HG03066 (cell line): Measurements from ENCODE around the gene FLOT1.

Experiments
- ATAC-seq: cut with Tn5 transposase; IDR thresholded peaks from one replicate; pipeline ENCODE4 v1.9.1; 2021; ENCODE audit warnings: low read depth; ENCODE audit not compliant: unreplicated experiment

The FLOT1 gene

GRCh38 chr6:30705620-30706019 lies 36.9 kb downstream of the FLOT1 start:
- ATAC-seq: no peak

- no peak for ATAC-seq
Observed at GRCh38 chr6:30703821-30704220, 38.7 kb downstream of the FLOT1 start.

- ATAC-seq: no peak
Observed at GRCh38 chr6:30703011-30703410, 39.5 kb downstream of the FLOT1 start.

DNA sequence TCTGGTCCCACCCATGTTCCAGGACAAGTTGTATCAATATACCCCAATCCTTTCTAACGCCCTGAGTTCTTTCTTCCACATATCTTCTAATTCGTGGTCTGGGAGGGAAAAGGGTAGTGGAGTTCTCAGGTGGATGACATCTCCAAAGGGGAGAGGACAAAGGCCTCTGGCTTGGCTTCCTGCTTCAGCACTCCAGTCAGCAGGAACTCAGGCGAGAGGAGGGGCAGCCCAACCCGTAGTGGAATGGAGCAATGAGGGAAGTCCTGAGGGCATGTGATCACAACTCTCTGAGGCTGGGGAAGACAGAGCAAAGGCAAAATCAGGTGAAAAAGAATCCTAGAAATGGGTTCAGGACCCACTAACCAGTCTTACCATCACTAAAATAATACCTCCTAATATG lies 42.1 kb downstream of the FLOT1 start:
- no peak for ATAC-seq

GRCh38 chr6:30696432-30696831 lies 46.1 kb downstream of the FLOT1 start:
- no peak for ATAC-seq

GRCh38 chr6:30691208-30691847 lies 51.2 kb downstream of the FLOT1 start:
- ATAC-seq: no peak

DNA sequence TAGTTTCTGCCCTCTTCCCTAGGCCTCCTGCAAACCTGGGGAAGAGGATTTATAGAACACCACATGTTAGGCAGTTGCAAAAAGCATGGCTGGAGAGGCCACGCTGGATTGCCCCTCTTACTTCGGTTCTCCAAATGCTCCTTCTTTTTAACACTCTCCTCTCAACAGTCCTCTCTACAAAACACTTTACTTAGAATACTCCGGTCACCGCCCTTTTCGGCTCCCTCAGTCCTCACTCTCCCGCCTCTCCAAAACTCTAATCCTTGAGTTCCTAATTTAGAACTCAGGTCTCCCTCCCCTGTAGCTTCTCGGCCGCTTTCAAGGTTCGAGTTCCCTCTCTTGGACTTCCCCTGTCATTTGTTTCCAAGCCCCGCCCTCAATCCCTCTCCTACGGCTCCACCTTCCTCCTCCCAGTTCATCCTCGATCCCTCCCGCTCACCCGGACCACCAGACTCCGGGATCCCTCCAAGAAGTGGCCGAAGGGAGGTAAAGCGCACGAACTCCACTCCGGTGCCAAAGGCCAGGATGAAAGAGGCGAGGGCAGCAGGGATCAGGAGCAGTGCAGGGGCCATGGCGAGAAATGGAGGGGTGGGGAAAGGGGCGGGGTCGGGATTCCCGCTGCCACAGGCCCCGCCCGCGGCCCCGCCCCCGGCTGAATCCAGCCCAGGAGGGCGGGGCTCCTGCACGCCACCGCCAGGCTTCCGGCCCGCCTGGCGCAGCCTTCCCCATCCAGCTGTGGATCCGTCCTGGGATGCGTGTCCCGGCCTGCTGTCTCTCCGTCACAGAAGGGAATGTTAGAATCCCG lies 51.9 kb downstream of the FLOT1 start, which contains the start of gene NRM:
NRM (minus strand) TSS at position 582 of the 805 bp plus-strand sequence; CDS start at position 572, 10 bp downstream.
- ATAC-seq: no peak

- ATAC-seq: no peak
Observed at GRCh38 chr6:30689985-30690384, 52.5 kb downstream of the FLOT1 start.

DNA sequence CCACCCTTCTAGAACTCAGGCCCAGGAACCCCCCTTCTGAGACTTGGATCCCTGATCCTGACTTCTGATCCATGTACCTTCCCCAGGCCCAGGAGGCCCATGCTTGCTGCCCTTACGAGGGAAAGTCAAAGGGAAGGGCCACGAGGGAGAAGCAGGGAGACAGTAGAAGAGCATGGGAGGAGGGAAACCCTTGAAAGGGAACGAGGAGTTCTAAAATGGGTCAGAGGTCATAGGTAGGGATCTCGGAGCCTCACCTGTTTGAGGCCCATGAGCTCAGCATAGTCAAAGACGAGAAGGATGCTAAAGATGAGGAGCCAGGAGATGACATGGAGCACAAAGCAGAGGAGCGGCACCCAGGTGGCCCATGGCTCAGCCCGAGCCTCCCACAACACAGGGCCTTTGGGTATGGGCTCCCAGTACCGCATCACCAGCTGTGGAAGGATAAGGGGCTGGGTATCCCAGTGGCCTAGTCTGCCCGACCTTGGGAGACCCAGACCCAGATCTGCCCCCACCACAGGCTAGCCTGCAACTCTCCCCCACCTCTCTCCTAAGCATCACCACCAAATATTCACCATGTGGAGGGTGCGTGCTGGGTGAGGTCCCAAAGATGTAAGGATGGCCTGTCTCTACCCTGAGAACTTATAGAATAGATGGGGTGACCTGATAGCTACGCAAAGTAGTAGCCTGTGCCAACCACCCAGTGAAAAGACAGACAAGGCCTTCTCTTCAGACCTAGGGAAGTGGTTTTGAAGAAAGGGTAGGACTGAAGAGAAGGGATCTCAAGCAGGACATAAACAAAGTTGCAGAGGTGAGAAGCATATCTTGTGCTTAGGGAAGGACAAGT lies 53.2 kb downstream of the FLOT1 start:
- no peak for ATAC-seq

DNA sequence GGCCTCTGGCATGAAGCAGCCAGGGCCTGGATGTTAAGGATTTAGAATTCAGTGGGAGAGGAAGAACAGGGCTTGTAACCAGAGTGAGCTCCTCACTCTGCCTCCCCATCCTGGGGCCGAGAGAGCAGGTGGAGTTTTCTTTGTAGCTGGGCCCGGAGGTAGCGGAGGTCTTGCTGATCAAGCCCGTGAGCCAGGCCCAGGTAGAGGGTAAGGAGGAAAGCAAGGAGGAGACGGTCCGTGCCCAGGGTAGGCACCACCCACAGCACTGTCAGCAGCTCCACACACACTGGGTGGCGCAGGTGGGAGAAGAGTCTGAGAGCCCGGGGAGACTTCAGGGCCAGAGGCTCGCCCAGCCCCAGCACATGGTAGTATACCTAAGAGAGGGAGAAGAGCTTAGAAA lies 53.9 kb downstream of the FLOT1 start:
- ATAC-seq: no peak

DNA sequence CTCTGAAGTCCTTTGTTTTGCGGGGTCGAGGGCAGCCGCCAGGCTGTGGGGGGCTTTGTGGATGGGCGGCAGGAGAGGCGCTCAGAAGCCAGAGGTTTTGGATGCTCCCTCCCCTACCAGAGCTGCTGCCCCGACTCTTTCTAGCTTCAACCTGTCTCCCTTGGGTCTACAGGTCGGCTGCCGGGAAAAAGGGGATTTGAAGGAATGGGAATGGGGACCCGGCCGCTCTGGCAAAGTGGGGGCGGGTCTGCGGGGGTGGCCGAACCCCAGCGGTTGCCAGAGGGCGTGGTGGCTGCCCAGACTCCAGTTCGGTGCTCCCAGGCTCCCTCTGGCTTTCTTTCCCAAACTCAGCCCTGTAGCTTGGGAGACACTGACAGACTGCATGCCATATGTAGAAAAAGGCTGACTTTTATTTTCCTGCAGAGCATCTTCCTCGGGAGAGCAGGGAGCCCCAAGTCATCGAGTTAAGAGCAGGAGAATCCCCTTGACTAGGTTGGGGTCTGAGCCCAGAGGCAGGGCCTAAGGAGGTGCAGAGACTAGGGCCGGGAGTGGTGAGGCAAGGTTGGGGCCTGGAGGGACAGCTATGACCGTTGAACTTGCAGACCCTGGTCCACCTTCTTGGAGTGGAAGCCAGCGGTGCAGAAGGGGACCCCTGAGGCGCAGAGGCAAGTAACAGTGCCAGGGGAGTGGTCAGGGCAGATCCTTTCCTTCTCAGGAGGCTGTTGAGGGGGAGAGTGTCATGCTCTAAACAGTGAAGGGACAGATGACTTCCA lies 54.6 kb downstream of the FLOT1 start:
- no peak for ATAC-seq

DNA sequence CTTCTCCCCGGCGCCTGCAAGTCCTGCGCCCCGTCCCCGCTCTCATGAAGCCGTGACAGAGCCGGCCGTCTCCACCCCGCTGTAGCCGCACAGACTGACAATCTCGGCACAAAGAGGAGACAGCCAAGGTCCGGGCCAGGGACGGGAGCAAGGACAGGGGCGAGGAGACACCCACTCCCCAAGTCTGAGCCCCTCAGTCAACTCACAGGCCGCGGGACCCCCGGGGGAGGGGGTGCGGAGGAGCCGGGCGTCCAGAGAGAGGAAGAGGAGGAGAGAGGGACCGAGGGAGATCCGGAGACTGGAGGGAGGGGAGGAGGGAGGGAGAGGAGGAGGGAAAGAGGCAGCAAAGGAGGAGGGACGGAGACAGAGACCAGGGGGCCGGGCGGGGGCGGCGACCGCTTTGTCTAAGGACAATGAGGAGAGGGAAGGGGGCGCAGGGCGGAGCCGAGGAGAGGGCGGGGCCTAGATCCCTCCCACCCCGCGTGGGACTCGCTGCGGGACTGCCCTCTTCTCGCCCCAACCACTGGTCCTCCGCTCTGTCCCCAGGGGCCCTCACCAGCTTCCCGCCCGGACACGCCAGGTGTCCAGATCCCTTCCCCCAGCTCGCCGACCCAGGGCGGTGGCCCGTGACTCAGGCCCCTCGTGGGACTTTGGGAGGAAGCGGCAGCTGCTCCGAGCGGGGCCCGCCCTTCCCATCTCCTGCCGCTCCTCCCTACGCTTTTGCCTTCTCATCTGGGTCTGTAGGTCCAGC lies 55.4 kb downstream of the FLOT1 start:
- ATAC-seq: peak; percentile 51

- ATAC-seq: no peak
Observed at GRCh38 chr6:30686009-30686907, 56.2 kb downstream of the FLOT1 start, which contains the start of gene PPP1R18. TSS of gene PPP1R18 (minus strand) at chr6:30686645. CDS start at chr6:30686018, 627 bp downstream.

GRCh38 chr6:30685157-30686008 lies 57.1 kb downstream of the FLOT1 start:
- no peak for ATAC-seq

- ATAC-seq: no peak
Observed at GRCh38 chr6:30684386-30685156, 57.9 kb downstream of the FLOT1 start.

- no peak for ATAC-seq
Observed at GRCh38 chr6:30683980-30684338, 58.5 kb downstream of the FLOT1 start.
